Measurements from ENCODE around the gene KIRREL1.
A peak's percentile ranks its signal among the peaks of the same experiment; 100 is the strongest.

Gene KIRREL1

GRCh38 chr1:158016651-158017335 lies 23.3 kb downstream of the KIRREL1 start:
- DNase-seq: peak; percentile 74
- Histone ChIP-seq H3K4me3 (ENCODE audit: low read length) (no peak overlapping the region), H3K18ac (ENCODE audit: low read length) (peak overlapping the region; percentile 8), H3K79me1 (ENCODE audit: low read length) (peaks cover 25% of the 10 kb centered on the region), H2AK5ac (ENCODE audit: low read length) (peak overlapping the region; percentile 32), H3K4me2 (ENCODE audit: low read length) (no peak overlapping the region), H3K23ac (ENCODE audit: low read length) (no peak overlapping the region), H3K56ac (ENCODE audit: low read length) (peak overlapping the region; percentile 70), H4K8ac (ENCODE audit: low read depth, low read length) (no peak overlapping the region), H3K4me1 (ENCODE audit: control insufficient read depth, low read depth, low read length) (peaks cover 35% of the 10 kb centered on the region), H2BK5ac (ENCODE audit: low read length) (peak overlapping the region; percentile 28), H3K27ac (ENCODE audit: low read depth, low read length) (peak overlapping the region; percentile 7), H2BK15ac (replicated peaks; ENCODE audit: low read depth) (no peak overlapping the region), H3K4ac (ENCODE audit: low read depth, low read length) (no peak overlapping the region), H2BK120ac (ENCODE audit: low read depth, low read length) (no peak overlapping the region), H3K9ac (ENCODE audit: low read length) (peak overlapping the region; percentile 32), H3K27me3 (ENCODE audit: insufficient read depth, low read length, poor library complexity) (no peaks in the 10 kb centered on the region), H3K79me2 (ENCODE audit: control insufficient read depth, insufficient read depth, low read length) (peaks cover 40% of the 10 kb centered on the region), H3K36me3 (ENCODE audit: control insufficient read depth, insufficient read depth, low read length) (no peaks in the 10 kb centered on the region), H4K5ac (ENCODE audit: low read length) (peak overlapping the region; percentile 60)
- no CpG with 5 or more reads among the region's 10 CpGs for WGBS (ENCODE audit: extremely low coverage, insufficient coverage, low lambda C conversion rate)

- H3K27ac ChIP-seq (ENCODE audit: low read depth, low read length): peak overlapping the region; percentile 43
- peak overlapping the region; percentile 82 for H3K56ac ChIP-seq (ENCODE audit: low read length)
- no peak overlapping the region for H2BK15ac ChIP-seq (replicated peaks; ENCODE audit: low read depth)
- H3K79me2 ChIP-seq (ENCODE audit: control insufficient read depth, insufficient read depth, low read length): peaks cover 43% of the 10 kb centered on the region
- no peak overlapping the region for H3K23ac ChIP-seq (ENCODE audit: low read length)
- no peak overlapping the region for H4K8ac ChIP-seq (ENCODE audit: low read depth, low read length)
- H2AK5ac ChIP-seq (ENCODE audit: low read length): peak overlapping the region; percentile 95
- H3K79me1 ChIP-seq (ENCODE audit: low read length): peaks cover 30% of the 10 kb centered on the region
- H4K5ac ChIP-seq (ENCODE audit: low read length): peak overlapping the region; percentile 93
- H3K4ac ChIP-seq (ENCODE audit: low read depth, low read length): peak overlapping the region; percentile 39
- no peaks in the 10 kb centered on the region for H3K27me3 ChIP-seq (ENCODE audit: insufficient read depth, low read length, poor library complexity)
- H2BK120ac ChIP-seq (ENCODE audit: low read depth, low read length): peak overlapping the region; percentile 33
- peaks cover 35% of the 10 kb centered on the region for H3K4me1 ChIP-seq (ENCODE audit: control insufficient read depth, low read depth, low read length)
- H3K18ac ChIP-seq (ENCODE audit: low read length): peak overlapping the region; percentile 5
- no peak overlapping the region for H3K9ac ChIP-seq (ENCODE audit: low read length)
- no peak overlapping the region for H3K4me2 ChIP-seq (ENCODE audit: low read length)
- H2BK5ac ChIP-seq (ENCODE audit: low read length): peak overlapping the region; percentile 88
- no CpG with 5 or more reads among the region's 4 CpGs for WGBS (ENCODE audit: extremely low coverage, insufficient coverage, low lambda C conversion rate)
- no peaks in the 10 kb centered on the region for H3K36me3 ChIP-seq (ENCODE audit: control insufficient read depth, insufficient read depth, low read length)
- no peak overlapping the region for H3K4me3 ChIP-seq (ENCODE audit: low read length)
- DNase-seq: no peak
Observed at GRCh38 chr1:158017800-158018595, 24.6 kb downstream of the KIRREL1 start.

GRCh38 chr1:158019171-158019868 lies 25.9 kb downstream of the KIRREL1 start:
- peak overlapping the region; percentile 98 for H3K27ac ChIP-seq (ENCODE audit: low read depth, low read length)
- H3K56ac ChIP-seq (ENCODE audit: low read length): peak overlapping the region; percentile 88
- H3K79me1 ChIP-seq (ENCODE audit: low read length): peaks cover 21% of the 10 kb centered on the region
- peak overlapping the region; percentile 95 for H2AK5ac ChIP-seq (ENCODE audit: low read length)
- H3K27me3 ChIP-seq (ENCODE audit: insufficient read depth, low read length, poor library complexity): no peaks in the 10 kb centered on the region
- H3K4me2 ChIP-seq (ENCODE audit: low read length): no peak overlapping the region
- no CpG with 5 or more reads among the region's 4 CpGs for WGBS (ENCODE audit: extremely low coverage, insufficient coverage, low lambda C conversion rate)
- peak; percentile 98 for DNase-seq
- H4K8ac ChIP-seq (ENCODE audit: low read depth, low read length): no peak overlapping the region
- H3K4ac ChIP-seq (ENCODE audit: low read depth, low read length): peak overlapping the region; percentile 59
- no peaks in the 10 kb centered on the region for H3K36me3 ChIP-seq (ENCODE audit: control insufficient read depth, insufficient read depth, low read length)
- peak overlapping the region; percentile 57 for H3K9ac ChIP-seq (ENCODE audit: low read length)
- H4K5ac ChIP-seq (ENCODE audit: low read length): no peak overlapping the region
- peaks cover 34% of the 10 kb centered on the region for H3K79me2 ChIP-seq (ENCODE audit: control insufficient read depth, insufficient read depth, low read length)
- H3K4me3 ChIP-seq (ENCODE audit: low read length): no peak overlapping the region
- peak overlapping the region; percentile 77 for H2BK15ac ChIP-seq (replicated peaks; ENCODE audit: low read depth)
- H2BK120ac ChIP-seq (ENCODE audit: low read depth, low read length): peak overlapping the region; percentile 96
- peaks cover 28% of the 10 kb centered on the region for H3K4me1 ChIP-seq (ENCODE audit: control insufficient read depth, low read depth, low read length)
- peak overlapping the region; percentile 96 for H3K18ac ChIP-seq (ENCODE audit: low read length)
- peak overlapping the region; percentile 88 for H2BK5ac ChIP-seq (ENCODE audit: low read length)
- H3K23ac ChIP-seq (ENCODE audit: low read length): no peak overlapping the region

GRCh38 chr1:158020259-158020885 lies 26.9 kb downstream of the KIRREL1 start:
- Histone ChIP-seq H3K23ac (ENCODE audit: low read length) (no peak overlapping the region), H2AK5ac (ENCODE audit: low read length) (peak overlapping the region; percentile 92), H2BK15ac (replicated peaks; ENCODE audit: low read depth) (peak overlapping the region; percentile 19), H2BK120ac (ENCODE audit: low read depth, low read length) (no peak overlapping the region), H3K4me3 (ENCODE audit: low read length) (no peak overlapping the region), H3K4me2 (ENCODE audit: low read length) (no peak overlapping the region), H3K18ac (ENCODE audit: low read length) (peak overlapping the region; percentile 96), H3K9ac (ENCODE audit: low read length) (peak overlapping the region; percentile 53), H3K27ac (ENCODE audit: low read depth, low read length) (peak overlapping the region; percentile 98), H3K4ac (ENCODE audit: low read depth, low read length) (peak overlapping the region; percentile 59), H2BK5ac (ENCODE audit: low read length) (peak overlapping the region; percentile 87), H3K36me3 (ENCODE audit: control insufficient read depth, insufficient read depth, low read length) (no peaks in the 10 kb centered on the region), H3K79me1 (ENCODE audit: low read length) (peaks cover 20% of the 10 kb centered on the region), H3K4me1 (ENCODE audit: control insufficient read depth, low read depth, low read length) (peaks cover 35% of the 10 kb centered on the region), H4K8ac (ENCODE audit: low read depth, low read length) (no peak overlapping the region), H3K27me3 (ENCODE audit: insufficient read depth, low read length, poor library complexity) (no peaks in the 10 kb centered on the region), H3K79me2 (ENCODE audit: control insufficient read depth, insufficient read depth, low read length) (peaks cover 30% of the 10 kb centered on the region), H3K56ac (ENCODE audit: low read length) (peak overlapping the region; percentile 80), H4K5ac (ENCODE audit: low read length) (no peak overlapping the region)
- WGBS (ENCODE audit: extremely low coverage, insufficient coverage, low lambda C conversion rate): no CpG with 5 or more reads among the region's 4 CpGs
- no peak for DNase-seq

- H3K27ac ChIP-seq (ENCODE audit: low read depth, low read length): no peak overlapping the region
Observed at GRCh38 chr1:158020886-158021620, 27.6 kb downstream of the KIRREL1 start.

More at GRCh38 chr1:158020886-158021620, 27.6 kb downstream of the KIRREL1 start:
- Histone ChIP-seq H3K79me1 (ENCODE audit: low read length) (peaks cover 19% of the 10 kb centered on the region), H4K5ac (ENCODE audit: low read length) (no peak overlapping the region), H4K8ac (ENCODE audit: low read depth, low read length) (no peak overlapping the region), H2BK120ac (ENCODE audit: low read depth, low read length) (no peak overlapping the region), H3K4me3 (ENCODE audit: low read length) (no peak overlapping the region), H3K56ac (ENCODE audit: low read length) (peak overlapping the region; percentile 51), H2BK15ac (replicated peaks; ENCODE audit: low read depth) (peak overlapping the region; percentile 19), H3K79me2 (ENCODE audit: control insufficient read depth, insufficient read depth, low read length) (peaks cover 29% of the 10 kb centered on the region), H2AK5ac (ENCODE audit: low read length) (peak overlapping the region; percentile 46), H3K4ac (ENCODE audit: low read depth, low read length) (no peak overlapping the region), H3K18ac (ENCODE audit: low read length) (peak overlapping the region; percentile 69), H3K23ac (ENCODE audit: low read length) (no peak overlapping the region), H3K27me3 (ENCODE audit: insufficient read depth, low read length, poor library complexity) (no peaks in the 10 kb centered on the region), H3K4me1 (ENCODE audit: control insufficient read depth, low read depth, low read length) (peaks cover 38% of the 10 kb centered on the region), H3K36me3 (ENCODE audit: control insufficient read depth, insufficient read depth, low read length) (no peaks in the 10 kb centered on the region), H3K4me2 (ENCODE audit: low read length) (no peak overlapping the region), H2BK5ac (ENCODE audit: low read length) (no peak overlapping the region), H3K9ac (ENCODE audit: low read length) (no peak overlapping the region)
- DNase-seq: no peak
- no CpG with 5 or more reads among the region's 6 CpGs for WGBS (ENCODE audit: extremely low coverage, insufficient coverage, low lambda C conversion rate)

Measured in mesendoderm (in vitro differentiated cells).